Measurements from ENCODE around the gene SOS1.
"Not testable (repeated sequence)": the region's sequence is repeated elsewhere in the genome, so short reads cannot be mapped to it uniquely, and the experiment has no call there.

SOS1 gene

GRCh38 chr2:39091063-39091462, 29.8 kb downstream of the SOS1 start:
- Histone ChIP-seq H3K27ac (ENCODE audit: low read depth, low read length) (no peak overlapping the region), H3K4me1 (ENCODE audit: control insufficient read depth, insufficient read depth, low read length) (peaks cover 3% of the 10 kb centered on the region), H3K36me3 (ENCODE audit: control insufficient read depth, insufficient read depth, low read length) (peaks cover 4% of the 10 kb centered on the region), H3K27me3 (ENCODE audit: control insufficient read depth, insufficient read depth, low read length) (no peaks in the 10 kb centered on the region), H3K9ac (ENCODE audit: low read length) (no peak overlapping the region), H3K4me3 (ENCODE audit: low read length) (no peak overlapping the region)

GRCh38 chr2:39080152-39080551, 40.7 kb downstream of the SOS1 start:
- Histone ChIP-seq H3K9ac (ENCODE audit: low read length) (no peak overlapping the region), H3K36me3 (ENCODE audit: control insufficient read depth, insufficient read depth, low read length) (no peaks in the 10 kb centered on the region), H3K4me1 (ENCODE audit: control insufficient read depth, insufficient read depth, low read length) (no peaks in the 10 kb centered on the region), H3K27ac (ENCODE audit: low read depth, low read length) (no peak overlapping the region), H3K27me3 (ENCODE audit: control insufficient read depth, insufficient read depth, low read length) (no peaks in the 10 kb centered on the region), H3K4me3 (ENCODE audit: low read length) (no peak overlapping the region)

GRCh38 chr2:39069890-39070465, 50.9 kb downstream of the SOS1 start:
- H3K9ac ChIP-seq (ENCODE audit: low read length): no peak overlapping the region
- no peak overlapping the region for H3K4me3 ChIP-seq (ENCODE audit: low read length)
- no peaks in the 10 kb centered on the region for H3K27me3 ChIP-seq (ENCODE audit: control insufficient read depth, insufficient read depth, low read length)
- H3K27ac ChIP-seq (ENCODE audit: low read depth, low read length): no peak overlapping the region
- peaks cover 4% of the 10 kb centered on the region for H3K36me3 ChIP-seq (ENCODE audit: control insufficient read depth, insufficient read depth, low read length)
- H3K4me1 ChIP-seq (ENCODE audit: control insufficient read depth, insufficient read depth, low read length): peaks cover 7% of the 10 kb centered on the region

GRCh38 chr2:39069136-39069515, 51.7 kb downstream of the SOS1 start:
- peaks cover 4% of the 10 kb centered on the region for H3K36me3 ChIP-seq (ENCODE audit: control insufficient read depth, insufficient read depth, low read length)
- H3K4me1 ChIP-seq (ENCODE audit: control insufficient read depth, insufficient read depth, low read length): peaks cover 7% of the 10 kb centered on the region
- H3K27me3 ChIP-seq (ENCODE audit: control insufficient read depth, insufficient read depth, low read length): no peaks in the 10 kb centered on the region
- H3K4me3 ChIP-seq (ENCODE audit: low read length): no peak overlapping the region
- H3K9ac ChIP-seq (ENCODE audit: low read length): no peak overlapping the region
- H3K27ac ChIP-seq (ENCODE audit: low read depth, low read length): no peak overlapping the region

DNA sequence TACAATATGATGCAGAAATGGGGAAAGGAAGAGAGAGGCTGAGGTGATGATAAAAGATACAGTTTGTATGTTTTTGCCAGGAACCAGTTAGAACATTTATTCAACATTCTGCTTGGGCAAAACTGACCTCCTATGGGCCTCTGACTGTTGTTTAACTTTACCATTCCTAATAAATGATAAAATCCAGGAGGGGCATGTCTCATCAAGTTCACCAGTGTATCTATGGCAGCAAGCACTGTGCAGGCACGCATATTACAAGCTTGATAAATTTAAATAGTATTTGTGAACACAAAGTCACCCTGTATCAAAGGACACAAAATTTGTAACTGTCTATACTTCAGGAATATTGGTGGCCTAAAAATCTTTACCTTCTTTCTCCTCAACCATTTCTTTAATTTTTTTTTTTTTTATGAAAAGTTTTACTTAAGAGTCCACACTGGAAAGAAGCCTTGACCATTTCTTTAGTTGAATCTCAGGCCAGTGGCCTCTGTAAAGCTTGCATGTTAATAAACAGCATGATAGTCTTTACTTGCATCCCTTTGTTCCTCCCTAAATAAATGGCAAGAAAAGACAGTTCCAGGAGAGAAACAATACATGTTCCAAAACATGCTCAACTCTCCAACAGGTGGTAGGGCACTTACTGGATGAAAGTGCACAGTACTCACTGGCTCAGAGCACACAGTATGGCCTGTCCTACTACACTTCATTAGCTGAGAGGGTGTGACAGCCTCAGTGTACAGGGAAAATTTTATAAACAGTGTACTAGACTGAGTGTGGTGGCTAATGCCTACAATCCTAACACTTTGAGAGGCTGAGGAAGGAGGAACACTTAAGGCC, 52.3 kb downstream of the SOS1 start:
- Histone ChIP-seq H3K4me3 (ENCODE audit: low read length) (no peak overlapping the region), H3K9ac (ENCODE audit: low read length) (no peak overlapping the region), H3K4me1 (ENCODE audit: control insufficient read depth, insufficient read depth, low read length) (peaks cover 7% of the 10 kb centered on the region), H3K27ac (ENCODE audit: low read depth, low read length) (no peak overlapping the region), H3K36me3 (ENCODE audit: control insufficient read depth, insufficient read depth, low read length) (peaks cover 4% of the 10 kb centered on the region), H3K27me3 (ENCODE audit: control insufficient read depth, insufficient read depth, low read length) (no peaks in the 10 kb centered on the region)

DNA sequence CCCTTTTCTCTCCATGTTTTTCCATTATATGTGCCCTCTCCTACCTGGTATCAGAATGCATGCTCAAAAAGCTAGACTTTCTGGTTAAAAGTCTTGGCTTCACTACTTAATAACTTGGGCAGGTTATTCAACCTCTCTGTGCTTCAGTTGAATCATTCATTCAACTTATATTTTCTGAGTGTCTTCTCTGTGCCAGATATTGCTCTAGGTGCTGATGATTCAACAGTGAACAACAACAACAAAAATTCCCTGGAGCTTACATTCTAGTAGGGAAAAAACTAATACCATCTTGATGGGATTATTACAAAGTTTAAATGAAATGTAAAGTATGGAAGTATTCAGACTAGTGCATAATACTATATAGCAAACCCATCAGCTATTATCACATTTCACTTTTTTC, 55.2 kb downstream of the SOS1 start:
- Histone ChIP-seq H3K36me3 (ENCODE audit: control insufficient read depth, insufficient read depth, low read length) (peaks cover 4% of the 10 kb centered on the region), H3K4me3 (ENCODE audit: low read length) (no peak overlapping the region), H3K4me1 (ENCODE audit: control insufficient read depth, insufficient read depth, low read length) (peaks cover 4% of the 10 kb centered on the region), H3K9ac (ENCODE audit: low read length) (no peak overlapping the region), H3K27me3 (ENCODE audit: control insufficient read depth, insufficient read depth, low read length) (no peaks in the 10 kb centered on the region), H3K27ac (ENCODE audit: low read depth, low read length) (no peak overlapping the region)

- Histone ChIP-seq H3K4me3 (ENCODE audit: low read length) (no peak overlapping the region), H3K27ac (ENCODE audit: low read depth, low read length) (no peak overlapping the region), H3K36me3 (ENCODE audit: control insufficient read depth, insufficient read depth, low read length) (peaks cover 4% of the 10 kb centered on the region), H3K4me1 (ENCODE audit: control insufficient read depth, insufficient read depth, low read length) (no peaks in the 10 kb centered on the region), H3K27me3 (ENCODE audit: control insufficient read depth, insufficient read depth, low read length) (no peaks in the 10 kb centered on the region), H3K9ac (ENCODE audit: low read length) (no peak overlapping the region)
Measured at GRCh38 chr2:39062320-39062719, 58.5 kb downstream of the SOS1 start.

DNA sequence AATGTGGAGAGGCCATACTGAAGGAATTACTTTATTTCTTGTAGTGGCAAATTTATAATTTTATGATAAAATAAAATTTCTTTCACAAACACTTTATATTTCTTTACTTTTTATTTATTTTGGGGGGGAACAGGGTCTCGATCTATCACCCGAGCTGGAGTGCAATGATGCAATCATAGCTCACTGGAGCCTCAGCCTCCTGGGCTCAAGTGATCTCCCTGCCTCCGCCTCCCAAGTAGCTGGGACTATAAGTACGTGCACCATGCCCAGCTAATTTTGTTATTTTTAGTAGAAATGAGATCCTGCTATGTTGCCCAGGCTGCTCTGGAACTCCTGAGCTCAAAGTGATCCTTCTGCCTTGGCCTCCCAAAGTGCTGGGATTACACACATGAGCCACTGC, 59.6 kb downstream of the SOS1 start:
- Histone ChIP-seq H3K27me3 (ENCODE audit: control insufficient read depth, insufficient read depth, low read length) (no peaks in the 10 kb centered on the region), H3K4me1 (ENCODE audit: control insufficient read depth, insufficient read depth, low read length) (no peaks in the 10 kb centered on the region), H3K27ac (ENCODE audit: low read depth, low read length) (no peak overlapping the region), H3K4me3 (ENCODE audit: low read length) (no peak overlapping the region), H3K36me3 (ENCODE audit: control insufficient read depth, insufficient read depth, low read length) (peaks cover 4% of the 10 kb centered on the region), H3K9ac (ENCODE audit: low read length) (no peak overlapping the region)

- no peak overlapping the region for H3K27ac ChIP-seq (ENCODE audit: low read depth, low read length)
- no peaks in the 10 kb centered on the region for H3K36me3 ChIP-seq (ENCODE audit: control insufficient read depth, insufficient read depth, low read length)
- no peak overlapping the region for H3K9ac ChIP-seq (ENCODE audit: low read length)
- no peak overlapping the region for H3K4me3 ChIP-seq (ENCODE audit: low read length)
- no peaks in the 10 kb centered on the region for H3K4me1 ChIP-seq (ENCODE audit: control insufficient read depth, insufficient read depth, low read length)
- no peaks in the 10 kb centered on the region for H3K27me3 ChIP-seq (ENCODE audit: control insufficient read depth, insufficient read depth, low read length)
Measured at GRCh38 chr2:39059366-39059952, 61.4 kb downstream of the SOS1 start.

- H3K27me3 ChIP-seq (ENCODE audit: control insufficient read depth, insufficient read depth, low read length): no peaks in the 10 kb centered on the region
- H3K27ac ChIP-seq (ENCODE audit: low read depth, low read length): no peak overlapping the region
- H3K4me1 ChIP-seq (ENCODE audit: control insufficient read depth, insufficient read depth, low read length): no peaks in the 10 kb centered on the region
Measured at GRCh38 chr2:39058101-39058500, 62.8 kb downstream of the SOS1 start.

GRCh38 chr2:39052665-39053064, 68.2 kb downstream of the SOS1 start:
- H3K36me3 ChIP-seq (ENCODE audit: control insufficient read depth, insufficient read depth, low read length); H3K4me1 ChIP-seq (ENCODE audit: control insufficient read depth, insufficient read depth, low read length); H3K27me3 ChIP-seq (ENCODE audit: control insufficient read depth, insufficient read depth, low read length); H3K9ac ChIP-seq (ENCODE audit: low read length); H3K4me3 ChIP-seq (ENCODE audit: low read length); H3K27ac ChIP-seq (ENCODE audit: low read depth, low read length): not testable (repeated sequence)

More at GRCh38 chr2:39058101-39058500, 62.8 kb downstream of the SOS1 start:
- no peak overlapping the region for H3K4me3 ChIP-seq (ENCODE audit: low read length)
- H3K36me3 ChIP-seq (ENCODE audit: control insufficient read depth, insufficient read depth, low read length): no peaks in the 10 kb centered on the region
- no peak overlapping the region for H3K9ac ChIP-seq (ENCODE audit: low read length)

DNA sequence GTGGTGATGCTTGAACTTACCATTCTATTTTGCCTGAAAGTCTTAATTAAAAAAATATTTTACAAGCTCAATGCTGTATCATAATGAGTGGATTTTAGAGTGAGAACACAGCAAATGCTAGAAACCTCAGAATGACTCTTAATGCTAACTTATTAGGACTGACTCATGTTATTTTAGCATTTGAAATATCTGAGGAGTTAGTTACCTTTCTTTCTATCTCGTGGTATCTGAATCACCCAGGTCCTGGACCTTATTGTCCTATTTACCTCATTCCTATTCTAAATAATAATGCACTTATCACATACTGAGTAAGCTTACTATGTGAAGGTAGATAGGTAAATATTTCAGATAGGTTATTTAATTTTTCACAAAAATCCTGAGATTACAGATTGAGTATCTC, 70.7 kb downstream of the SOS1 start:
- Histone ChIP-seq H3K27ac (ENCODE audit: low read depth, low read length) (no peak overlapping the region), H3K4me3 (ENCODE audit: low read length) (no peak overlapping the region), H3K36me3 (ENCODE audit: control insufficient read depth, insufficient read depth, low read length) (no peaks in the 10 kb centered on the region), H3K9ac (ENCODE audit: low read length) (no peak overlapping the region), H3K27me3 (ENCODE audit: control insufficient read depth, insufficient read depth, low read length) (no peaks in the 10 kb centered on the region), H3K4me1 (ENCODE audit: control insufficient read depth, insufficient read depth, low read length) (no peaks in the 10 kb centered on the region)

DNA sequence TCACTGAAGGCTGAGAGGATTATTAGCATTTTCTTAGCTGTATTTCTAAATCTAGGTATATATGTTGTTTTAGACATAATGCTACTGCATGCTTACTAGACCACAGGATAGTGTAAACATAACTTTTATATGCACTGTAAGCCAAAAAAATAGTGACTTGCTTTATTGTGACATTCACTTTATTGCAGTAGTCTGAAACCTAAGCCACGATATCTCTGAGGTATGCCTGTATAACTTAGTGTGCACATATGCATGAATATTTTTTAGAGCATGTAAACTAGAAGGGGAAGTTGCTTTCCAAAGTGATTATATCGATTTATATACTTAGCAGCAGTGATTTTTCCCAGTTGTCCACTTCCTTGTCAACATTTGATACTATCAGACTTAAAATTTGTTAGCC, 81.8 kb downstream of the SOS1 start:
- Histone ChIP-seq H3K36me3 (ENCODE audit: control insufficient read depth, insufficient read depth, low read length) (no peaks in the 10 kb centered on the region), H3K4me3 (ENCODE audit: low read length) (no peak overlapping the region), H3K27ac (ENCODE audit: low read depth, low read length) (no peak overlapping the region), H3K27me3 (ENCODE audit: control insufficient read depth, insufficient read depth, low read length) (no peaks in the 10 kb centered on the region), H3K4me1 (ENCODE audit: control insufficient read depth, insufficient read depth, low read length) (no peaks in the 10 kb centered on the region), H3K9ac (ENCODE audit: low read length) (no peak overlapping the region)

Measured in rectal smooth muscle tissue (tissue), 1 donor.